ENCODE measurements around the gene DKKL1.

GRCh38 chr19:49349567-49349966 lies 14.1 kb upstream of the DKKL1 start:
- TF ChIP-seq POLR2A (IDR thresholded peaks at IDR 0.05) (no peak), POLR2AphosphoS5 (IDR thresholded peaks at IDR 0.05) (no peak)
- TF ChIP-seq, protein P1, sequence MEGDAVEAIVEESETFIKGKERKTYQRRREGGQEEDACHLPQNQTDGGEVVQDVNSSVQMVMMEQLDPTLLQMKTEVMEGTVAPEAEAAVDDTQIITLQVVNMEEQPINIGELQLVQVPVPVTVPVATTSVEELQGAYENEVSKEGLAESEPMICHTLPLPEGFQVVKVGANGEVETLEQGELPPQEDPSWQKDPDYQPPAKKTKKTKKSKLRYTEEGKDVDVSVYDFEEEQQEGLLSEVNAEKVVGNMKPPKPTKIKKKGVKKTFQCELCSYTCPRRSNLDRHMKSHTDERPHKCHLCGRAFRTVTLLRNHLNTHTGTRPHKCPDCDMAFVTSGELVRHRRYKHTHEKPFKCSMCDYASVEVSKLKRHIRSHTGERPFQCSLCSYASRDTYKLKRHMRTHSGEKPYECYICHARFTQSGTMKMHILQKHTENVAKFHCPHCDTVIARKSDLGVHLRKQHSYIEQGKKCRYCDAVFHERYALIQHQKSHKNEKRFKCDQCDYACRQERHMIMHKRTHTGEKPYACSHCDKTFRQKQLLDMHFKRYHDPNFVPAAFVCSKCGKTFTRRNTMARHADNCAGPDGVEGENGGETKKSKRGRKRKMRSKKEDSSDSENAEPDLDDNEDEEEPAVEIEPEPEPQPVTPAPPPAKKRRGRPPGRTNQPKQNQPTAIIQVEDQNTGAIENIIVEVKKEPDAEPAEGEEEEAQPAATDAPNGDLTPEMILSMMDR (IDR thresholded peaks at IDR 0.05 in 8 of 11, conservative IDR thresholded peaks at IDR 0.05 in 3 of 11), result no peak

Data from spleen (tissue), 7 donors.